Measurements from ENCODE around the gene TMCC2.
"Not testable (repeated sequence)": the region's sequence is repeated elsewhere in the genome, so short reads cannot be mapped to it uniquely, and the experiment has no call there.

TMCC2 gene

GRCh38 chr1:205225901-205226765 lies 1.6 kb upstream of the TMCC2 start:
- in situ Hi-C loops (cut with HindIII; ENCODE audit: low pct_unique_long_range_greater_than_20kb, low sequenced_read_pairs) = no loop called here
- DNase-seq (ENCODE audit: low read depth in 1 of 2, low spot score in 1 of 2) = peak in 1 of 2 experiments; percentile 24
- TF ChIP-seq JUND (IDR thresholded peaks at IDR 0.05; ENCODE audit: low read depth) = no peak

GRCh38 chr1:205226868-205227583 lies 720 bp upstream of the TMCC2 start:
- in situ Hi-C loops (cut with HindIII; ENCODE audit: low pct_unique_long_range_greater_than_20kb, low sequenced_read_pairs) = no loop called here
- no peak for TF ChIP-seq JUND (IDR thresholded peaks at IDR 0.05; ENCODE audit: low read depth)
- DNase-seq (ENCODE audit: low read depth in 1 of 2, low spot score in 1 of 2) = peak in 1 of 2 experiments; percentile 19

- no peak for TF ChIP-seq JUND (IDR thresholded peaks at IDR 0.05; ENCODE audit: low read depth)
- no peak for DNase-seq (ENCODE audit: low read depth in 1 of 2, low spot score in 1 of 2)
- in situ Hi-C loops (cut with HindIII; ENCODE audit: low pct_unique_long_range_greater_than_20kb, low sequenced_read_pairs) = no loop called here
Observed at GRCh38 chr1:205228093-205228521, 361 bp downstream of the TMCC2 start.

- DNase-seq (ENCODE audit: low read depth in 1 of 2, low spot score in 1 of 2) = peak; percentile 69 to 71
- no peak for TF ChIP-seq JUND (IDR thresholded peaks at IDR 0.05; ENCODE audit: low read depth)
- in situ Hi-C loops (cut with HindIII; ENCODE audit: low pct_unique_long_range_greater_than_20kb, low sequenced_read_pairs) = no loop called here
Observed at GRCh38 chr1:205229399-205229871, 1.7 kb downstream of the TMCC2 start.

- DNase-seq (ENCODE audit: low read depth in 1 of 2, low spot score in 1 of 2) = no peak
- in situ Hi-C loops (cut with HindIII; ENCODE audit: low pct_unique_long_range_greater_than_20kb, low sequenced_read_pairs) = no loop called here
- no peak for TF ChIP-seq JUND (IDR thresholded peaks at IDR 0.05; ENCODE audit: low read depth)
Observed at GRCh38 chr1:205229916-205230700, 2.4 kb downstream of the TMCC2 start.

GRCh38 chr1:205230982-205231381 lies 3.2 kb downstream of the TMCC2 start:
- in situ Hi-C loops (cut with HindIII; ENCODE audit: low pct_unique_long_range_greater_than_20kb, low sequenced_read_pairs) = no loop called here
- no peak for DNase-seq (ENCODE audit: low read depth in 1 of 2, low spot score in 1 of 2)
- no peak for TF ChIP-seq JUND (IDR thresholded peaks at IDR 0.05; ENCODE audit: low read depth)

GRCh38 chr1:205232127-205232820 lies 4.5 kb downstream of the TMCC2 start:
- no peak for DNase-seq (ENCODE audit: low read depth in 1 of 2, low spot score in 1 of 2)
- in situ Hi-C loops (cut with HindIII; ENCODE audit: low pct_unique_long_range_greater_than_20kb, low sequenced_read_pairs) = no loop called here
- no peak for TF ChIP-seq JUND (IDR thresholded peaks at IDR 0.05; ENCODE audit: low read depth)

GRCh38 chr1:205232945-205233397 lies 5.2 kb downstream of the TMCC2 start:
- in situ Hi-C loops (cut with HindIII; ENCODE audit: low pct_unique_long_range_greater_than_20kb, low sequenced_read_pairs) = no loop called here
- TF ChIP-seq JUND (IDR thresholded peaks at IDR 0.05; ENCODE audit: low read depth) = no peak
- DNase-seq (ENCODE audit: low read depth in 1 of 2, low spot score in 1 of 2) = no peak

GRCh38 chr1:205233986-205234385 lies 6.2 kb downstream of the TMCC2 start:
- DNase-seq (ENCODE audit: low read depth in 1 of 2, low spot score in 1 of 2); in situ Hi-C loops (cut with HindIII; ENCODE audit: low pct_unique_long_range_greater_than_20kb, low sequenced_read_pairs): not testable (repeated sequence)

GRCh38 chr1:205235951-205236350 lies 8.2 kb downstream of the TMCC2 start:
- in situ Hi-C loops (cut with HindIII; ENCODE audit: low pct_unique_long_range_greater_than_20kb, low sequenced_read_pairs) = no loop called here
- TF ChIP-seq JUND (IDR thresholded peaks at IDR 0.05; ENCODE audit: low read depth) = no peak
- no peak for DNase-seq (ENCODE audit: low read depth in 1 of 2, low spot score in 1 of 2)

GRCh38 chr1:205236526-205236925 lies 8.8 kb downstream of the TMCC2 start:
- DNase-seq (ENCODE audit: low read depth in 1 of 2, low spot score in 1 of 2) = no peak
- no peak for TF ChIP-seq JUND (IDR thresholded peaks at IDR 0.05; ENCODE audit: low read depth)
- in situ Hi-C loops (cut with HindIII; ENCODE audit: low pct_unique_long_range_greater_than_20kb, low sequenced_read_pairs) = no loop called here

- in situ Hi-C loops (cut with HindIII; ENCODE audit: low pct_unique_long_range_greater_than_20kb, low sequenced_read_pairs) = no loop called here
- no peak for TF ChIP-seq JUND (IDR thresholded peaks at IDR 0.05; ENCODE audit: low read depth)
- no peak for DNase-seq (ENCODE audit: low read depth in 1 of 2, low spot score in 1 of 2)
Observed at GRCh38 chr1:205236951-205237475, 9.3 kb downstream of the TMCC2 start.
